ENCODE measurements around the gene THOC6.
A peak's percentile ranks its signal among the peaks of the same experiment; 100 is the strongest.

THOC6 gene

GRCh38 chr16:3023669-3024478 is at the start of gene THOC6, which contains the start of gene HCFC1R1:
Gene THOC6 (plus strand): TSS chr16:3024035. CDS start chr16:3024327, 292 bp downstream.
Gene HCFC1R1 (minus strand): TSS chr16:3023942. CDS start chr16:3023941, 1 bp downstream.
- DNase-seq: peak; percentile 95 to 97

- DNase-seq: no peak
These were observed 49.3 kb upstream of the THOC6 start for GRCh38 chr16:2974319-2975056.

- DNase-seq: no peak
These were observed 48.6 kb upstream of the THOC6 start for GRCh38 chr16:2975161-2975795.

DNA sequence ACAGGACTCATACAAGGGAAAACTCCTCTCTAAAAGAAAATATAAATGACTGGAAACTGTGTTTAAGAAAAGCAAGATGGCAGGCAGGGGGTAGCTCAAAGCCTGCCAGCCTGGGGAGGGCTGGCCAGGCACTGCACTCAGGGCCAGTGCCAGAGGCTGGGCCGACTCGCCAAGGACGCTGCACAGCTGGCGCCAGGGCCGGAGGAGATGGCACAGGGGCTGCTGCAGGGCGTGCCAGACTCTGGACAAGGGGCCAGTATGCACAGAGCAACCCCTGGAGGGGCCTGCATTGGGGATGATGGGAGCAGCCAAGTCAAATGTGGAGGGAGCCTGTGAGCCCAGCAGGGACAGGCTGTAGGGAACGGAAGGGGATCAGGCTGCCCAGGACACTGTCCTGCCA is 47.6 kb upstream of the THOC6 start:
- DNase-seq: no peak

DNA sequence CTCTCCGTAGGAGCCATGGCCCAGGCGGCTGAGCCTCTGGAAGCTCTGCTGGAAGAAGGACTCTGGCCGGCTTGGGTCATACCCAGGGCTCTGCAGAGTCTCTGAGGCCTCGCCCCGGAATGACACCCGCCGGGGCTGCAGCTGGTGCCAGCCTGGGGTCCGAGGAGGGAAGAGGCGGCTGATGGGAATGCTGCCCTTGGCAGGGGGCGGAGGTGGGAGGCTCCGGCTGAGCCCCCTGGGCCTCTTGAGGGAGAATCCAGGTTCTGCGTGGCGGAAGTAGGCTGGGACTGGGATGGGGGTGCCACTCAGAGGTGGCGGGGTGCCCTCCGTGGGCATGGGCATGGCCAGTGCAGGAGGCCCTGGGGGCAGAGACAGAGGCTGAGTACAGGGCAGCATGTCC is 47.2 kb upstream of the THOC6 start:
- no peak for DNase-seq

GRCh38 chr16:2977440-2977839 is 46.4 kb upstream of the THOC6 start:
- no peak for DNase-seq

DNA sequence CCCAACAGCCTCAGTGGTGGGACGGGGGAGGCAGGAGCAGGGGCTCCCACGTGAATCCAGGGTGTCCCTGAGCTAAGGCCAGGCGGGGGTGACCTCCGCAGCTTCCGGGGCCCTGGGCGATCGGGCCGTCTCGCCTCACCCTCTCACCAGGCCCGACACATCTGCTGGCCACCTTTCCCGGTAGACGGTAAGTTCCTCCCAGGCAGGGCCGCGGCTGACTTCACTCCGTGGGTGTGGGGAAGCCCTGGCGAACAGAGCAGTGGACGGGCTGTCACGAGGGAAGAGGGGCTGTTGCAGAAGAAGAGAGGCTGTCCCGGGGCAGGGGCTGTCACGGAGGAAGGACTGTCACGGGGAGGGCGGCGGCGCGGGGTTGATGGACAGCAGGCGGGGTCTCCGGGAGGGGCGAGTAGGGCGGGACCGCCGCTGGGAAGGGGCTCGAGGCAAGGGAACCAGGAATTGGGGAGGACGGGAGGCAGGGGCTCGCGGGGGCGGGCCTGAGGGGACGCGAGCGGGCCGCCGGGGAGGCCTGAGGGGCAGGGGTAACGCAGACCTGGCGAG is 44.1 kb upstream of the THOC6 start:
- DNase-seq: peak in 1 of 2 donors; percentile 57

DNA sequence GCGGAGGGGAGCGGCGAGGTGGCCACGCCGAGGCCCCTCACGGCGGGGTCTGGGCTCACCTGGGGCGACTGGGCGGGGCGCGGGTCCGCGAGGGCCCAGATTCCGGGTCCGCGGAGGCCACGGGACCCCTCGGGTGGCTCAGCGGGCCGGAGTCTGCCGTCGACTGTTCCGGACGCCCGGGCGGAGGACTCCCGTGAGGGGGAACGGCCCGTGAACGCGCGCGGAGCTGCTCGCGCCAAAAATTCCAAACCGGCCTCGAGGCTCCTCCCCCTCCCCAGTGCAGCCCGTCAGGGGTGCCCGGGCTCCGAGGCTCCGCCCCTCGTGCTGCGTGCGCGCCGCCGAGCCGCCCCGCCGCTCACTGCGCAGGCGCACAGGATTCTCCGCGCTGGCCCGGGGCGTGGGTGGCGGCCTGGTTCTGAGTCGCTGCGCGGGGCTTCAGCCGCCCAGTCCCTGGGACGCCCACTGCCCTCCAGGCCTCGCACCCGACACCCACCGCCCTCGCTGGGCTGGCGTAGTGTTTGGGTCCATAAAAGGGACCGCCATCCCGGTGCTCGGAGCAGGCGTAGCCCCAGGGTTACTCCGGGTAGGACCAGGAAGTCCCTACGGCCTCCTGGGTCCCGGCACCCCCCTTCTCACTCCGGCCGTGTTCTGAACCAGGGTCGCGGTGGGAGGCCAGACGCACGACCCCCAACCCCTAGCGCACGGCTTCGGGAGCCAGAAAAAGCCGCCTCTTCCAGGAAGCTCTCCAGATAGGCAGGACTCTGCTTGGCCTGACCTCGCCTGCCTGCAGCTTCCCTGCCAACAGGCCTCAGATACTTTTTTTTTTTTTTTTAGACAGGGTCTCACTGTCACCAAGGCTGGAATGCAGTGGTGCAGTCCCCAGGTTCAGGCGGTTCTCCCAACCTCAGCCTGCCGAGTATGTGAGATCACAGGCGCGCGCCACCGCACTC is 43.3 kb upstream of the THOC6 start, which contains the start of gene PKMYT1:
Gene PKMYT1, minus strand, starts transcription at position 220 of the 950 bp plus-strand sequence. CDS start 789 bp downstream, outside the sequence.
- peak; percentile 96 to 98 for DNase-seq

GRCh38 chr16:2981177-2981898 is 42.5 kb upstream of the THOC6 start:
- DNase-seq: no peak

DNA sequence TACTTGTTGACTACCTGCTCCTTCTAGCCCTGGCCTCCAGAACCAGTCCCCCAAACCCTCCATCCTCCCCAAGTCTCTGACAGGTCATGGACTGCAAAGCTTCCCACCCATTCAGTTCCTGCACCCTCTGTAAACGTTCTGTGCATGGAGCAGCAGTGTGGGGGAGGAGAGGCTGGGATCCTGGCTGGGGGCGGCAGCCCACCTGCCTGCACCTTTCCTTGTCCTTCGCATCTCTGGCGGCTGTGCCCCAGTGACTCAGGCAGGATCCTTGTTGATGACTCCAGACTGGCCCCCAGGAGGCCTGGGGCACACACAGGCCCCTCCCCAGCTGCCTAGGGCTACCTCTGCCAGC is 42.0 kb upstream of the THOC6 start:
- no peak for DNase-seq

DNA sequence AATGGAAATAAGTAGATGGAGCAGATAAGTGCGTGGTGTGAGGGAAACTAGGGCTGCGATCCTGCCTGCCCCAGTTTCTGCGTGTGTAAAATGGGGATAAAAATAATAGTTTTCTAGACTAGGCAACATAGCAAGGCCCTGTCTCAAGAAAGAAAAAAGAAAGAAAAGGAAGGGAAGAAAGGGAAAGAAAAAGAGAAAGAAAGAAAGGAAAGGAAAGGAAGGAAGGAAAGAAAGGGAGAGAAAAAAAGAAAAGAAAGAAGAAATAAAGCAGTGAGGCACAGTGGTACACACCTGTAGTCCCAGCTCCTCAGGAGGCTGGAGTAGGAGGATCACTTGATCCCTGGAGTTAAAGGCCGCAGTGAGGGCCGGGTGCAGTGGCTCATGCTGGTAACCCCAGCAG is 41.4 kb upstream of the THOC6 start:
- no peak for DNase-seq

DNA sequence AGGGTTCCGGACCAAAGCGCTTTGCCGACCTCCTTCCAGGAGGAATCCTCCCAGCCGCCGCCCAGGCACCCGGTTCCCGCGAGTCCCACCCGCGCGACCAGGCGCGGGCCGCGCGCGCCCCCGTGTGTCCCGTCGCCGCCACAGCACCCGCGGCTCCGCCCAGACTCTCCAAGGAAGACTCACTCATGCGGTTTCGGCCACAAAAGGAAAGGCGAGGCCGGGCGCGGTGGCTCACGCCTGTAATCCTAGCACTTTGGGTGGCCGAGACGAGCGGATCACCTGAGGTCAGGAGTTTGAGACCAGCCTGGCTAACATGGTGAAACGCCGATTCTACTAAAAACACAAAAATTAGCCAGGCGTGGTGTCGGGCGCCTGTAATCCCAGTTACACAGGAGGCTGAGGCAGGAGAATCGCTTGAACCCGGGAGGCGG is 40.1 kb upstream of the THOC6 start:
- DNase-seq: peak; percentile 79 to 86

DNA sequence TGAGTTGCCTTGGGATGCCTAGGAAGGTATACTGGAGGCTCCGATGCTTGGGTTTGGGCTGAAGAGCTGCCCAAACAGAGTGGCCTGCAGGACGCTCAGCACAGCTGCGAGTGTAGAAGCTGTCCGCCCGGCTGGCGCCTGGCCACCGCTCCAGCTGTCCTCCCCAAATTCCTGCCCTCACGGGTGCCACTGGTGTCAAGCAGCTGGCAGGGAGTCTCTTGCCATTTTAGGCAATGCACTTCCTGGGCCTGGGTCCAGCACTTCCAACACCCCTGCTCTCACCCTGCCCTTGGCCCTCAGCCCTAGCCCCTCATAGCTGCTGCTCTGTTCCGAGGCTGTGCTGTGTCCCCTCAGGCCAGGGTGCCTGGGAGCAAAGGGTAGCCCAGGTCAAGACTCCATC is 38.4 kb upstream of the THOC6 start:
- no peak for DNase-seq

GRCh38 chr16:2985893-2986355 is 37.9 kb upstream of the THOC6 start:
- DNase-seq: no peak

GRCh38 chr16:2986623-2987188 is 37.1 kb upstream of the THOC6 start:
- DNase-seq: no peak

DNA sequence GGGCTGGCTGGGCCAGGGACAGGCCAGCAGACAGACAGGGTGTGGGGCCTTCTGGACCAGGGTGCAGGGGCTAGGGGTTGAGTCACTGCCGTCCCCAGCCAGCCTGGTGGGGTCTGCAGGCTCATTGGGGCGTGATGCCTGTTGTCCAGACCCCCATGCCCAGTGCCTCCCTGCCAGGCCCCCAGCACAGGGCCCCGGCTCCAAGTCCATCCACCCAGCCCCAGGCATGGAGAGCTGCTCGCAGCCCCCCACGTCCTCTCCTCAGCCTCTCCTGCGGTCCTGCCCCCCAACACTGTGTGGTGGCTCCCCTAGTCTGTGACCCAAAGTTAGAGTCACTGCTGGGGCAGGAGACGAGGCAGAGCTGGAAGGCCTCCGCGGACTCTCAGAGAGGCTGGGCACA is 36.5 kb upstream of the THOC6 start:
- no peak for DNase-seq

DNA sequence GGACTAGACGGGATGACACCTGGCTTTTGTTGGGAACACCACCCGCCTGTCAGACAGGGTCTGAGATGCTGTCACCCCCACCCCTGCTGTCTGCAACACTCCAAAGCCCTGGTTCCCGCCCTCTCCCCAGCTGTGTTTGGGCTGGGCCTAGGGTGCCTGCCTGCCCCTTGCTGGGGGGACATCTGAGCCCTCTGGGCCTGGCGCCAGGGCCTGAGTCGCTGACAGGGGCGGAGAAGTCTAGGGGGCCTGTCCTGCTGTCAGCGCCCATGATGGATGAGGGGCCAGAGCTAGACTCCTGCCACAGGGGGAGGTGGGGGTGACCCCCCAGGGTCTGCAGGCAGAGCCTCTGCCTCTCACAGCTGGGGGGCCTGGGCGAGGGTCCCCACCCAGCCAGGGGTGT is 36.0 kb upstream of the THOC6 start:
- DNase-seq: no peak

- DNase-seq: no peak
These were observed 35.2 kb upstream of the THOC6 start for GRCh38 chr16:2988590-2989099.

GRCh38 chr16:2990891-2991290 is 32.9 kb upstream of the THOC6 start:
- no peak for DNase-seq

- no peak for DNase-seq
These were observed 32.1 kb upstream of the THOC6 start for GRCh38 chr16:2991566-2992261.

Data from stimulated activated CD4-positive, alpha-beta T cell treated with anti-CD3 and anti-CD28 coated beads, Interleukin-2, amount 100 ng/mL, for 24 hours (primary cell).